HepG2 (cell line): Measurements from ENCODE around the gene NUDT10. TPM values are rescaled to one million over a fixed set of nuclear protein-coding genes. Genes with fewer than 3 reads are reported as not detected.
A peak's percentile ranks its signal among the peaks of the same experiment; 100 is the strongest.

Experiments
- ATAC-seq: fragments of 200-7000 bp; cut with Tn5 transposase; 3 replicates; pipeline ENCODE4 v1.9.1; 2020; ENCODE audit warnings: mild to moderate bottlenecking, moderate library complexity
- BruUV-seq: library from RNA; stranded (reverse); fragments of 400-500 nt; replicated peaks from 2 replicates; lab custom pipeline; 2021; lab: Mats Ljungman, UMichigan
- CTCF ChIA-PET: fragments of 300-600 bp; formaldehyde crosslinking; extraction: SDS; loops from one replicate; lab custom pipeline; 2021; ENCODE audit warnings: low total read pairs, inconsistent platforms, low intra/inter-chr PET ratio; lab: Yijun Ruan, JAX
- POLR2A ChIA-PET: fragments of 350-600 bp; sonication (Branson Sonifier 250); formaldehyde crosslinking; loops from one replicate; lab custom pipeline; 2020; ENCODE audit warnings: antibody characterized with exemption, inconsistent platforms; lab: Yijun Ruan, JAX
- DNase-seq: peaks from one replicate; pipeline ENCODE4 v3.0.0-alpha.2; 2015; ENCODE audit warnings: low spot score
- FAIRE-seq: peaks from 3 replicates; lab custom pipeline; 2011; peaks lifted over from hg19 to GRCh38; lab: Jason Lieb, UNC
- H2AFZ ChIP-seq: one replicate; pipeline ENCODE4 v1.6.1; 2011; ENCODE audit warnings: low read length, inconsistent platforms
- H3K27ac ChIP-seq: fragments of 300-600 bp; 3 replicates; pipeline ENCODE4 v1.8.0; 2011; ENCODE audit warnings: mixed run types, mild to moderate bottlenecking, mixed read lengths, low read length, inconsistent platforms; ENCODE audit not compliant: insufficient read depth; ENCODE audit errors: extremely low read length
- H3K27me3 ChIP-seq, 2 experiments: fragments of 200-600 bp in 1 of 2; 2 replicates in 1 of 2; 3 replicates in 1 of 2; pipeline versions ENCODE4 v1.6.0 to v1.8.0; 2011; ENCODE audit warnings: low read length in 2 of 2, mild to moderate bottlenecking in 2 of 2, moderate library complexity in 2 of 2, inconsistent platforms in 1 of 2; ENCODE audit not compliant: insufficient read depth in 2 of 2, control insufficient read depth in 1 of 2
- H3K36me3 ChIP-seq, 2 experiments: fragments of 200-600 bp in 1 of 2; replicated peaks in 1 of 2; 2 replicates in 1 of 2; 3 replicates in 1 of 2; pipeline versions ENCODE4 v1.5.1 to v1.8.0; 2011; ENCODE audit warnings: low read length in 2 of 2, inconsistent platforms in 1 of 2; ENCODE audit not compliant: insufficient read depth in 2 of 2, control insufficient read depth in 1 of 2
- H3K4me1 ChIP-seq: 2 replicates; pipeline ENCODE4 v1.5.1; 2012; ENCODE audit warnings: low read length, inconsistent platforms; ENCODE audit not compliant: insufficient read depth
- H3K4me2 ChIP-seq: 2 replicates; pipeline ENCODE4 v1.6.0; 2011; ENCODE audit warnings: low read depth, low read length, inconsistent platforms
- H3K4me3 ChIP-seq, 3 experiments: fragments of 200-600 bp in 1 of 3; sonication (generic), shearing (Covaris generic) in 1 of 3; replicated peaks in 1 of 3; 2 replicates each; pipeline ENCODE4 v1.5.1; 2011 to 2016; ENCODE audit warnings: low read length in 3 of 3, inconsistent platforms in 2 of 3, low read depth in 2 of 3, mild to moderate bottlenecking in 2 of 3, control low read depth in 1 of 3, mixed read lengths in 1 of 3; ENCODE audit not compliant: insufficient read depth in 1 of 3
- H3K79me2 ChIP-seq: one replicate; pipeline ENCODE4 v1.6.1; 2011; ENCODE audit warnings: low read length, inconsistent platforms; ENCODE audit not compliant: insufficient read depth
- H3K9ac ChIP-seq: 2 replicates; pipeline ENCODE4 v1.6.0; 2011; ENCODE audit warnings: mild to moderate bottlenecking, low read depth, low read length, inconsistent platforms; ENCODE audit not compliant: insufficient read depth
- H3K9me3 ChIP-seq: 2 replicates; pipeline ENCODE4 v1.5.1; 2012; ENCODE audit warnings: mild to moderate bottlenecking, low read length
- H4K20me1 ChIP-seq: 2 replicates; pipeline ENCODE4 v1.6.0; 2011; ENCODE audit warnings: inconsistent platforms, mild to moderate bottlenecking, low read length, moderate library complexity; ENCODE audit not compliant: insufficient read depth
- CEBPB ChIP-seq: IDR thresholded peaks from 2 replicates; pipeline ENCODE4 v1.6.1; 2011; ENCODE audit warnings: low read depth, low read length, improper control_type of control experiment, borderline replicate concordance
- CEBPG ChIP-seq: IDR thresholded peaks from 2 replicates; pipeline ENCODE4 v1.6.1; 2016
- ELF1 ChIP-seq: sonication (generic); formaldehyde crosslinking; IDR thresholded peaks from 2 replicates; pipeline ENCODE4 v1.4.0; 2020; ENCODE audit warnings: missing genetic modification reagents
- HOMEZ ChIP-seq: IDR thresholded peaks from 2 replicates; pipeline ENCODE4 v1.6.1; 2016; ENCODE audit warnings: low read depth
- KLF9 ChIP-seq: IDR thresholded peaks from 2 replicates; pipeline ENCODE4 v1.6.1; 2016; ENCODE audit warnings: low read depth
- KMT2A ChIP-seq: sonication (generic); formaldehyde crosslinking; IDR thresholded peaks from 2 replicates; pipeline ENCODE4 v1.4.0; 2020; ENCODE audit warnings: missing genetic modification reagents
- MXD4 ChIP-seq: IDR thresholded peaks from 2 replicates; pipeline ENCODE4 v1.6.1; 2016; ENCODE audit warnings: mild to moderate bottlenecking, missing biosample characterization, missing genetic modification reagents
- RELA ChIP-seq: sonication (generic); formaldehyde crosslinking; IDR thresholded peaks from 2 replicates; pipeline ENCODE4 v1.4.0; 2020; ENCODE audit warnings: missing genetic modification reagents
- SKI ChIP-seq: fragments of 450-650 bp; IDR thresholded peaks from one replicate; pipeline ENCODE4 v1.6.1; 2018; ENCODE audit warnings: mild to moderate bottlenecking; ENCODE audit not compliant: partially characterized antibody
- SMAD3 ChIP-seq: sonication (generic); formaldehyde crosslinking; IDR thresholded peaks from 2 replicates; pipeline ENCODE4 v1.4.0; 2020; ENCODE audit warnings: missing genetic modification reagents
- SNAPC2 ChIP-seq: sonication (generic); formaldehyde crosslinking; IDR thresholded peaks from 2 replicates; pipeline ENCODE4 v1.8.1; 2022; ENCODE audit warnings: mild to moderate bottlenecking, missing genetic modification reagents
- ZFP36L1 ChIP-seq: sonication (generic); formaldehyde crosslinking; IDR thresholded peaks from 2 replicates; pipeline ENCODE4 v1.8.0; 2022; ENCODE audit warnings: mild to moderate bottlenecking, missing genetic modification reagents, moderate library complexity
- ZNF333 ChIP-seq: sonication (generic); formaldehyde crosslinking; IDR thresholded peaks from 2 replicates; pipeline ENCODE4 v1.4.0; 2020; ENCODE audit warnings: mild to moderate bottlenecking, missing genetic modification reagents, borderline replicate concordance
- ZNF343 ChIP-seq: sonication (generic); formaldehyde crosslinking; IDR thresholded peaks from 2 replicates; pipeline ENCODE4 v1.4.0; 2020; ENCODE audit warnings: mild to moderate bottlenecking, missing genetic modification reagents
- ZNF460 ChIP-seq: sonication (generic); formaldehyde crosslinking; IDR thresholded peaks from 2 replicates; pipeline ENCODE4 v1.5.1; 2020; ENCODE audit warnings: missing genetic modification reagents, mild to moderate bottlenecking, borderline replicate concordance
- ZNF709 ChIP-seq: sonication (generic); formaldehyde crosslinking; IDR thresholded peaks from 2 replicates; pipeline ENCODE4 v1.5.0; 2020; ENCODE audit warnings: mild to moderate bottlenecking, missing genetic modification reagents
- WGBS: methylation state at CpG from one replicate; pipeline ENCODE4 v1.1.6; 2017; ENCODE audit warnings: low lambda C conversion rate; 5-methylcytosine and 5-hydroxymethylcytosine counted together
- in situ Hi-C: cut with HindIII; loops from 2 replicates; pipeline ENCODE4 v1.10.0; 2017; ENCODE audit warnings: low pct_unique_long_range_greater_than_20kb; ENCODE audit not compliant: extremely low pct_ligation_motif_present
- intact Hi-C: fragments of 100-400 bp; cut with micrococcal nuclease; formaldehyde crosslinking; loops from one replicate; pipeline ENCODE4 v1.10.0; 2022; ENCODE audit not compliant: unreplicated experiment
- polyA plus RNA-seq, 8 experiments: library from polyadenylated mRNA; depleted of rRNA in 3 of 8; stranded (reverse) in 7 of 8; unstranded in 1 of 8; fragments of >200 nt; fragmentation: Illumina TruSeq in 4 of 8; extraction: Trizol in 4 of 8; gene quantifications; 2 replicates each; pipeline versions ENCODE4 v1.2.1 to v1.2.3, GENCODE V29; 2011 to 2016; ENCODE audit warnings: low read depth in 4 of 8, missing spikeins in 1 of 8, mixed read lengths in 1 of 8; ENCODE audit not compliant: insufficient read depth in 1 of 8
- total RNA-seq, 5 experiments: library from RNA; depleted of rRNA; stranded (reverse); fragments of >200 nt; fragmentation: Illumina TruSeq; extraction: Trizol; gene quantifications; 2 replicates each; pipeline ENCODE4 v1.2.3, GENCODE V29; 2016; ENCODE audit warnings: low read depth in 1 of 5

NUDT10 gene
- total and polyA plus RNA-seq, 2 of the 13 experiments (the other 11 are each of a cell fraction or from before 2014, with no cell fraction given): not detected

GRCh38 chrX:51376672-51377071 is 44.0 kb downstream of the NUDT10 start:
- Histone ChIP-seq H3K27ac (no peak overlapping the region), H3K36me3 (no peaks in the 10 kb centered on the region), H3K4me1 (no peaks in the 10 kb centered on the region), H3K9ac (no peak overlapping the region), H2AFZ (no peak overlapping the region), H3K4me3 (no peak overlapping the region), H4K20me1 (no peaks in the 10 kb centered on the region), H3K9me3 (no peaks in the 10 kb centered on the region), H3K4me2 (no peak overlapping the region), H3K27me3 (no peaks in the 10 kb centered on the region), H3K79me2 (no peaks in the 10 kb centered on the region)
- no TSS peak for BruUV-seq
- CTCF ChIA-PET: no interaction called here
- peak; percentile 75; the same call in 1 of the 2 replicates for TF ChIP-seq CEBPB
- no peak for TF ChIP-seq ZNF333 (CRISPR knock-in tag)
- no peak for TF ChIP-seq HOMEZ (CRISPR knock-in tag)
- no peak for TF ChIP-seq ZNF343 (CRISPR knock-in tag)
- no peak for TF ChIP-seq SKI
- TF ChIP-seq ZNF709 (CRISPR knock-in tag): no peak
- TF ChIP-seq ZFP36L1 (CRISPR knock-in tag): no peak
- no peak for TF ChIP-seq MXD4 (CRISPR knock-in tag)
- 0 out of 2 replicates have a peak, but pooled peaks have one; percentile 15 for TF ChIP-seq CEBPG (CRISPR knock-in tag)
- TF ChIP-seq KLF9: no peak
- TF ChIP-seq SNAPC2 (CRISPR knock-in tag): no peak
- TF ChIP-seq RELA: no peak
- no peak for TF ChIP-seq ZNF460 (CRISPR knock-in tag)
- no peak for TF ChIP-seq SMAD3
- no peak for TF ChIP-seq ELF1 (CRISPR knock-in tag)
- TF ChIP-seq KMT2A (CRISPR knock-in tag): no peak
- no peak for FAIRE-seq
- in situ Hi-C loops: no loop called here
- ATAC-seq: no peak
- no peak for DNase-seq
- 4% methylated on average over 2 of the region's 2 CpGs for WGBS
- intact Hi-C loops: no loop called here
- POLR2A ChIA-PET: no interaction called here

Other genes with a start within 250 kb of the NUDT10 start
- not detected in 2 replicates for gene NUDT11, start 163.8 kb downstream of the NUDT10 start, total RNA-seq (2016; rRNA removed; fragmentation: Illumina TruSeq; extraction: Trizol)
- not detected in 2 replicates for gene NUDT11, start 163.8 kb downstream of the NUDT10 start, polyA plus RNA-seq (2011; rRNA removed)